Lower leg skin (tissue), 3 donors: Measurements from ENCODE around the gene NAA60.

Experiments
- POLR2A ChIP-seq, 2 donors: fragments of 450-650 bp; IDR thresholded peaks; one replicate each; pipeline ENCODE4 v1.6.1; 2016 to 2017; ENCODE audit warnings: antibody characterized with exemption in 2 of 2, mild to moderate bottlenecking in 1 of 2, moderate library complexity in 1 of 2
- TF ChIP-seq, protein P1 (sequence below), 3 donors: fragments of 450-650 bp; IDR thresholded peaks; one replicate each; pipeline ENCODE4 v1.5.1; 2016; ENCODE audit warnings: antibody characterized with exemption in 3 of 3, mild to moderate bottlenecking in 3 of 3, moderate library complexity in 2 of 3

- TF ChIP-seq POLR2A (IDR thresholded peaks at IDR 0.05): no peak
- TF ChIP-seq, protein P1, sequence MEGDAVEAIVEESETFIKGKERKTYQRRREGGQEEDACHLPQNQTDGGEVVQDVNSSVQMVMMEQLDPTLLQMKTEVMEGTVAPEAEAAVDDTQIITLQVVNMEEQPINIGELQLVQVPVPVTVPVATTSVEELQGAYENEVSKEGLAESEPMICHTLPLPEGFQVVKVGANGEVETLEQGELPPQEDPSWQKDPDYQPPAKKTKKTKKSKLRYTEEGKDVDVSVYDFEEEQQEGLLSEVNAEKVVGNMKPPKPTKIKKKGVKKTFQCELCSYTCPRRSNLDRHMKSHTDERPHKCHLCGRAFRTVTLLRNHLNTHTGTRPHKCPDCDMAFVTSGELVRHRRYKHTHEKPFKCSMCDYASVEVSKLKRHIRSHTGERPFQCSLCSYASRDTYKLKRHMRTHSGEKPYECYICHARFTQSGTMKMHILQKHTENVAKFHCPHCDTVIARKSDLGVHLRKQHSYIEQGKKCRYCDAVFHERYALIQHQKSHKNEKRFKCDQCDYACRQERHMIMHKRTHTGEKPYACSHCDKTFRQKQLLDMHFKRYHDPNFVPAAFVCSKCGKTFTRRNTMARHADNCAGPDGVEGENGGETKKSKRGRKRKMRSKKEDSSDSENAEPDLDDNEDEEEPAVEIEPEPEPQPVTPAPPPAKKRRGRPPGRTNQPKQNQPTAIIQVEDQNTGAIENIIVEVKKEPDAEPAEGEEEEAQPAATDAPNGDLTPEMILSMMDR (IDR thresholded peaks at IDR 0.05): no peak
Observed at GRCh38 chr16:3408561-3409197, 34.8 kb upstream of the NAA60 start.
